Liver (tissue), 9 donors: Measurements from ENCODE around the gene PLEKHN1. TPM values are rescaled to one million over a fixed set of nuclear protein-coding genes. Genes with fewer than 3 reads are reported as not detected.

Experiments
- DNase-seq: peaks from one replicate; pipeline ENCODE4 v3.0.0-alpha.2; 2017; ENCODE audit warnings: low spot score
- H3K27ac ChIP-seq, 2 donors: one replicate each; pipeline ENCODE4 v1.7.0; 2013; ENCODE audit warnings: inconsistent platforms in 2 of 2, low read length in 2 of 2, control low read depth in 1 of 2, low read depth in 1 of 2, mild to moderate bottlenecking in 1 of 2
- H3K27me3 ChIP-seq, 4 donors: one replicate each; pipeline versions ENCODE4 v1.6.1 to v1.7.0; 2013; ENCODE audit warnings: low read length in 3 of 4, inconsistent platforms in 1 of 4, mild to moderate bottlenecking in 1 of 4, moderate library complexity in 1 of 4; ENCODE audit not compliant: control insufficient read depth in 4 of 4, insufficient read depth in 4 of 4
- H3K36me3 ChIP-seq, 4 donors: one replicate each; pipeline versions ENCODE4 v1.6.1 to v1.7.0; 2013; ENCODE audit warnings: low read length in 3 of 4, mild to moderate bottlenecking in 3 of 4, low read depth in 1 of 4, moderate library complexity in 1 of 4; ENCODE audit not compliant: control insufficient read depth in 4 of 4, insufficient read depth in 3 of 4
- H3K4me1 ChIP-seq, 4 donors: one replicate each; pipeline versions ENCODE4 v1.6.1 to v1.7.0; 2013; ENCODE audit warnings: low read length in 3 of 4, mild to moderate bottlenecking in 3 of 4, moderate library complexity in 1 of 4; ENCODE audit not compliant: control insufficient read depth in 4 of 4, insufficient read depth in 4 of 4
- H3K4me3 ChIP-seq, 3 donors: one replicate each; pipeline versions ENCODE4 v1.6.1 to v1.7.0; 2013; ENCODE audit warnings: low read length in 3 of 3, control low read depth in 1 of 3, low read depth in 1 of 3, mild to moderate bottlenecking in 1 of 3
- H3K9ac ChIP-seq, 2 donors: one replicate each; pipeline ENCODE4 v1.7.0; 2013; ENCODE audit warnings: low read length in 2 of 2, mild to moderate bottlenecking in 2 of 2, moderate library complexity in 2 of 2, control low read depth in 1 of 2, low read depth in 1 of 2
- H3K9me3 ChIP-seq, 4 donors: one replicate each; pipeline versions ENCODE4 v1.6.1 to v1.7.0; 2013; ENCODE audit warnings: low read length in 3 of 4; ENCODE audit not compliant: control insufficient read depth in 4 of 4
- ATF3 ChIP-seq: IDR thresholded peaks from 2 replicates; pipeline ENCODE4 v1.6.1; 2016; ENCODE audit warnings: antibody characterized with exemption
- CTCF ChIP-seq: fragments of 150-350 bp; IDR thresholded peaks from 2 replicates; pipeline ENCODE4 v1.5.1; 2017; ENCODE audit warnings: improper control_type of control experiment, low read depth, low read length; ENCODE audit not compliant: missing input control
- FOXA1 ChIP-seq: IDR thresholded peaks from 2 replicates; pipeline ENCODE4 v1.6.1; 2016; ENCODE audit warnings: antibody characterized with exemption
- GABPA ChIP-seq, 2 donors: IDR thresholded peaks in 1 of 2; conservative IDR thresholded peaks in 1 of 2; 2 replicates each; pipeline ENCODE4 v1.6.1; 2016; ENCODE audit warnings: antibody characterized with exemption in 2 of 2, mild to moderate bottlenecking in 1 of 2, moderate library complexity in 1 of 2
- HNF4A ChIP-seq, 2 donors: conservative IDR thresholded peaks; 2 replicates each; pipeline ENCODE4 v1.6.1; 2016; ENCODE audit warnings: antibody characterized with exemption in 2 of 2, mild to moderate bottlenecking in 2 of 2
- HNF4G ChIP-seq: IDR thresholded peaks from 2 replicates; pipeline ENCODE4 v1.6.1; 2016; ENCODE audit warnings: antibody characterized with exemption
- MAX ChIP-seq: IDR thresholded peaks from 2 replicates; pipeline ENCODE4 v1.6.1; 2016; ENCODE audit warnings: antibody characterized with exemption
- NR2F2 ChIP-seq: IDR thresholded peaks from 2 replicates; pipeline ENCODE4 v1.6.1; 2016; ENCODE audit warnings: antibody characterized with exemption
- REST ChIP-seq: IDR thresholded peaks from 2 replicates; pipeline ENCODE4 v1.6.1; 2016; ENCODE audit warnings: antibody characterized with exemption, mild to moderate bottlenecking
- RXRA ChIP-seq, 2 donors: IDR thresholded peaks; 2 replicates each; pipeline ENCODE4 v1.6.1; 2017 to 2018; ENCODE audit warnings: antibody characterized with exemption in 2 of 2, mild to moderate bottlenecking in 1 of 2
- SP1 ChIP-seq: IDR thresholded peaks from 2 replicates; pipeline ENCODE4 v1.6.1; 2018; ENCODE audit warnings: antibody characterized with exemption, mild to moderate bottlenecking
- TAF1 ChIP-seq: conservative IDR thresholded peaks from 2 replicates; pipeline ENCODE4 v1.6.1; 2016; ENCODE audit warnings: antibody characterized with exemption, mild to moderate bottlenecking
- YY1 ChIP-seq: IDR thresholded peaks from 2 replicates; pipeline ENCODE4 v1.6.1; 2016; ENCODE audit warnings: antibody characterized with exemption, mild to moderate bottlenecking
- ZBTB33 ChIP-seq: IDR thresholded peaks from 2 replicates; pipeline ENCODE4 v1.6.1; 2016; ENCODE audit warnings: antibody characterized with exemption
- WGBS: extraction: QIAGEN DNeasy Blood & Tissue Kit; methylation state at CpG from one replicate; pipeline ENCODE4 v1.1.7; 2013; 5-methylcytosine and 5-hydroxymethylcytosine counted together
- polyA plus RNA-seq, 2 donors: library from polyadenylated mRNA; stranded (reverse) in 1 of 2; unstranded in 1 of 2; fragments of 200-250 nt in 1 of 2; fragments of >200 nt in 1 of 2; fragmentation: Nextera tagmentation in 1 of 2; extraction: Ambion mirVana in 1 of 2; gene quantifications; one replicate each; pipeline versions ENCODE4 v1.2.1 to v1.2.3, GENCODE V29; 2013 to 2015
- total RNA-seq, 2 donors: library from RNA; depleted of rRNA; stranded (reverse); fragments of >200 nt; gene quantifications; one replicate each; pipeline ENCODE4 v1.2.3, GENCODE V29; 2014
- donor health status: healthy.
- donor health status: healthy.
- donor health status: healthy.
- donor health status: healthy.
- donor health status: healthy.

The PLEKHN1 gene
- total and polyA plus RNA-seq, 4 donors = 0.17 to 0.18 TPM; not detected in 2

GRCh38 chr1:1020415-1021009 lies 54.2 kb downstream of the PLEKHN1 start:
- peak overlapping the region in 2 of 3 donors; percentile 65 to 91 for H3K4me3 ChIP-seq
- no peak for TF ChIP-seq SP1
- no peak for TF ChIP-seq ZBTB33
- TF ChIP-seq HNF4G = no peak
- TF ChIP-seq NR2F2 = no peak
- TF ChIP-seq REST = no peak
- H3K27ac ChIP-seq = no peak overlapping the region
- H3K9ac ChIP-seq = no peak overlapping the region
- WGBS = 2% methylated on average over 59 of the region's 59 CpGs
- DNase-seq = no peak
- no peaks in the 10 kb centered on the region for H3K27me3 ChIP-seq
- H3K9me3 ChIP-seq = no peaks in the 10 kb centered on the region
- H3K4me1 ChIP-seq = peaks cover 3 to 10% (median 7%) of the 10 kb centered on the region in 4 donors
- no peaks in the 10 kb centered on the region for H3K36me3 ChIP-seq

GRCh38 chr1:1021010-1021919 lies 55.0 kb downstream of the PLEKHN1 start:
- no peak for TF ChIP-seq MAX
- TF ChIP-seq REST = no peak
- TF ChIP-seq GABPA (IDR thresholded peaks at IDR 0.05 in 1 of 2, conservative IDR thresholded peaks at IDR 0.05 in 1 of 2) = no peak
- TF ChIP-seq HNF4G = no peak
- TF ChIP-seq TAF1 = no peak
- no peak for TF ChIP-seq ATF3
- no peak for TF ChIP-seq NR2F2
- no peak for TF ChIP-seq HNF4A (conservative IDR thresholded peaks at IDR 0.05)
- no peak for TF ChIP-seq FOXA1
- TF ChIP-seq CTCF = no peak
- no peak for TF ChIP-seq YY1
- TF ChIP-seq SP1 = no peak
- TF ChIP-seq RXRA (IDR thresholded peaks at IDR 0.05) = no peak
- no peaks in the 10 kb centered on the region for H3K27me3 ChIP-seq
- WGBS = 48% methylated on average over 33 of the region's 33 CpGs
- no peak overlapping the region for H3K27ac ChIP-seq
- H3K36me3 ChIP-seq = no peaks in the 10 kb centered on the region
- peak; percentile 56 for DNase-seq
- H3K9ac ChIP-seq = no peak overlapping the region
- H3K4me3 ChIP-seq = peak overlapping the region in 1 of 3 donors; percentile 91
- no peaks in the 10 kb centered on the region for H3K9me3 ChIP-seq
- H3K4me1 ChIP-seq = peaks cover 3 to 10% (median 7%) of the 10 kb centered on the region in 4 donors
